Astrocyte (in vitro differentiated cells and primary cell): Measurements from ENCODE around the gene TMEM138. TPM values are rescaled to one million over a fixed set of nuclear protein-coding genes. Genes with fewer than 3 reads are reported as not detected.

ENCODE experiments used
- DNase-seq: peaks from one replicate; pipeline ENCODE4 v3.0.0-alpha.2; 2010; ENCODE audit warnings: low read depth
- FAIRE-seq: peaks from 2 replicates; lab custom pipeline; 2011; peaks lifted over from hg19 to GRCh38; lab: Jason Lieb, UNC
- H2AFZ ChIP-seq: 2 replicates; pipeline ENCODE4 v1.6.0; 2012; ENCODE audit warnings: low read depth, low read length, inconsistent platforms
- H3K27ac ChIP-seq: 2 replicates; pipeline ENCODE4 v1.5.1; 2011; ENCODE audit warnings: low read depth, low read length, inconsistent platforms
- H3K27me3 ChIP-seq: 2 replicates; pipeline ENCODE4 v1.6.0; 2011; ENCODE audit warnings: low read length, inconsistent platforms; ENCODE audit not compliant: insufficient read depth
- H3K36me3 ChIP-seq: 2 replicates; pipeline ENCODE4 v1.5.1; 2011; ENCODE audit warnings: low read length, inconsistent platforms; ENCODE audit not compliant: insufficient read depth
- H3K4me1 ChIP-seq: 2 replicates; pipeline ENCODE4 v1.5.1; 2011; ENCODE audit warnings: low read length, inconsistent platforms; ENCODE audit not compliant: insufficient read depth
- H3K4me2 ChIP-seq: 2 replicates; pipeline ENCODE4 v1.6.0; 2012; ENCODE audit warnings: low read length, inconsistent platforms
- H3K4me3 ChIP-seq: 2 replicates; pipeline ENCODE4 v1.5.1; 2011; ENCODE audit warnings: low read depth, mild to moderate bottlenecking, low read length, inconsistent platforms; ENCODE audit not compliant: insufficient read depth
- H3K79me2 ChIP-seq: 2 replicates; pipeline ENCODE4 v1.6.0; 2012; ENCODE audit warnings: mild to moderate bottlenecking, low read length, inconsistent platforms; ENCODE audit not compliant: insufficient read depth
- H3K9ac ChIP-seq: 2 replicates; pipeline ENCODE4 v1.6.0; 2012; ENCODE audit warnings: mild to moderate bottlenecking, low read length, inconsistent platforms
- H3K9me3 ChIP-seq: 2 replicates; pipeline ENCODE4 v1.5.1; 2012; ENCODE audit warnings: low read depth, mild to moderate bottlenecking, low read length, inconsistent platforms; ENCODE audit not compliant: insufficient read depth
- H4K20me1 ChIP-seq: 2 replicates; pipeline ENCODE4 v1.6.0; 2012; ENCODE audit warnings: low read length, inconsistent platforms; ENCODE audit not compliant: insufficient read depth
- H3K27ac Mint-ChIP-seq: one replicate; pipeline ENCODE4 v1.8.0; 2021; ENCODE audit warnings: mild to moderate bottlenecking, mixed read lengths; ENCODE audit not compliant: unreplicated experiment
- H3K27me3 Mint-ChIP-seq: one replicate; pipeline ENCODE4 v1.8.0; 2021; ENCODE audit warnings: low read depth, mixed read lengths; ENCODE audit not compliant: unreplicated experiment
- H3K36me3 Mint-ChIP-seq: one replicate; pipeline ENCODE4 v1.8.0; 2021; ENCODE audit warnings: low read depth, mixed read lengths; ENCODE audit not compliant: unreplicated experiment
- H3K4me1 Mint-ChIP-seq: one replicate; pipeline ENCODE4 v1.8.0; 2021; ENCODE audit warnings: low read depth, mixed read lengths; ENCODE audit not compliant: unreplicated experiment
- H3K4me3 Mint-ChIP-seq: one replicate; pipeline ENCODE4 v1.8.0; 2021; ENCODE audit warnings: mild to moderate bottlenecking, moderate library complexity, mixed read lengths; ENCODE audit not compliant: unreplicated experiment
- H3K9me3 Mint-ChIP-seq: one replicate; pipeline ENCODE4 v1.8.0; 2021; ENCODE audit warnings: mild to moderate bottlenecking, mixed read lengths; ENCODE audit not compliant: unreplicated experiment
- CTCF ChIP-seq: IDR thresholded peaks from 2 replicates; pipeline ENCODE4 v1.5.1; 2011; ENCODE audit warnings: low read depth, mild to moderate bottlenecking, inconsistent platforms, low read length, moderate library complexity; ENCODE audit not compliant: insufficient read depth
- EZH2 ChIP-seq: IDR thresholded peaks from 2 replicates; pipeline ENCODE4 v1.6.1; 2012; ENCODE audit warnings: mild to moderate bottlenecking, low read length, inconsistent platforms; ENCODE audit not compliant: insufficient read depth
- total RNA-seq: library from RNA; stranded (reverse); gene quantifications from 2 replicates; pipeline ENCODE4 v1.2.1, GENCODE V29; 2021

Gene TMEM138
- total RNA-seq, 1 donor from 2014 or later = 36.8 TPM

- no peak overlapping the region for H3K27ac ChIP-seq
- H3K4me3 ChIP-seq = no peak overlapping the region
- H3K79me2 ChIP-seq = no peaks in the 10 kb centered on the region
- H3K36me3 Mint-ChIP-seq = peaks cover 21% of the 10 kb centered on the region
- no peaks in the 10 kb centered on the region for H3K4me1 Mint-ChIP-seq
- H3K4me3 Mint-ChIP-seq = no peak overlapping the region
- no peak overlapping the region for H2AFZ ChIP-seq
- TF ChIP-seq EZH2 = no peak
- no peak for TF ChIP-seq CTCF
- no peak for DNase-seq
- FAIRE-seq = no peak
- peaks cover 12% of the 10 kb centered on the region for H3K36me3 ChIP-seq
- no peaks in the 10 kb centered on the region for H3K4me1 ChIP-seq
- H3K27me3 Mint-ChIP-seq = no peaks in the 10 kb centered on the region
- H3K27me3 ChIP-seq = no peaks in the 10 kb centered on the region
- H4K20me1 ChIP-seq = peaks cover 5% of the 10 kb centered on the region
- H3K27ac Mint-ChIP-seq = no peak overlapping the region
- H3K4me2 ChIP-seq = no peak overlapping the region
- no peak overlapping the region for H3K9ac ChIP-seq
- H3K9me3 ChIP-seq = no peaks in the 10 kb centered on the region
- peaks cover 4% of the 10 kb centered on the region for H3K9me3 Mint-ChIP-seq
Measured at GRCh38 chr11:61354208-61354607, 8.0 kb upstream of the TMEM138 start.

GRCh38 chr11:61356706-61357105 is 5.5 kb upstream of the TMEM138 start:
- H3K4me2 ChIP-seq = no peak overlapping the region
- H3K27ac Mint-ChIP-seq = no peak overlapping the region
- H3K79me2 ChIP-seq = peaks cover 11% of the 10 kb centered on the region
- peaks cover 9% of the 10 kb centered on the region for H3K36me3 ChIP-seq
- peaks cover 11% of the 10 kb centered on the region for H3K4me1 ChIP-seq
- H3K27me3 ChIP-seq = no peaks in the 10 kb centered on the region
- H3K36me3 Mint-ChIP-seq = peaks cover 8% of the 10 kb centered on the region
- peaks cover 10% of the 10 kb centered on the region for H4K20me1 ChIP-seq
- FAIRE-seq (no peak), DNase-seq (no peak)
- no peaks in the 10 kb centered on the region for H3K9me3 Mint-ChIP-seq
- H3K27me3 Mint-ChIP-seq = no peaks in the 10 kb centered on the region
- no peak overlapping the region for H3K4me3 ChIP-seq
- H3K27ac ChIP-seq = no peak overlapping the region
- no peak overlapping the region for H2AFZ ChIP-seq
- no peak overlapping the region for H3K4me3 Mint-ChIP-seq
- H3K9me3 ChIP-seq = no peaks in the 10 kb centered on the region
- TF ChIP-seq EZH2 = no peak
- TF ChIP-seq CTCF = no peak
- H3K4me1 Mint-ChIP-seq = peaks cover 3% of the 10 kb centered on the region
- H3K9ac ChIP-seq = no peak overlapping the region

- Histone ChIP-seq H3K9me3 (no peaks in the 10 kb centered on the region), H4K20me1 (peaks cover 10% of the 10 kb centered on the region), H3K9ac (no peak overlapping the region), H3K4me1 (peaks cover 11% of the 10 kb centered on the region), H2AFZ (no peak overlapping the region), H3K79me2 (peaks cover 13% of the 10 kb centered on the region), H3K4me3 (no peak overlapping the region), H3K27me3 (no peaks in the 10 kb centered on the region), H3K36me3 (peaks cover 5% of the 10 kb centered on the region), H3K27ac (no peak overlapping the region), H3K4me2 (no peak overlapping the region)
- Mint-ChIP-seq H3K9me3 (peaks cover 1% of the 10 kb centered on the region), H3K27me3 (no peaks in the 10 kb centered on the region), H3K4me1 (peaks cover 3% of the 10 kb centered on the region), H3K27ac (no peak overlapping the region), H3K4me3 (no peak overlapping the region), H3K36me3 (peaks cover 5% of the 10 kb centered on the region)
- FAIRE-seq (no peak), DNase-seq (no peak)
- no peak for TF ChIP-seq CTCF
- no peak for TF ChIP-seq EZH2
Measured at GRCh38 chr11:61357233-61357893, 4.8 kb upstream of the TMEM138 start.
